Spleen (tissue), 7 donors: ENCODE results near the gene IFIT1.

Experiments
- CTCF ChIP-seq, 11 experiments: fragments of 200-600 bp in 7 of 11; fragments of 450-650 bp in 4 of 11; sonication (generic) in 4 of 11; IDR thresholded peaks in 8 of 11; conservative IDR thresholded peaks in 3 of 11; 1 replicate in 7 of 11; 2 replicates in 4 of 11; pipeline versions ENCODE4 v1.4.0 to v1.8.0; 2016 to 2021; ENCODE audit warnings: antibody characterized with exemption in 11 of 11, inconsistent platforms in 4 of 11, mild to moderate bottlenecking in 1 of 11
- POLR2A ChIP-seq, 3 donors: fragments of 450-650 bp; IDR thresholded peaks; one replicate each; pipeline ENCODE4 v1.5.1; 2017; ENCODE audit warnings: antibody characterized with exemption in 3 of 3, mild to moderate bottlenecking in 1 of 3
- POLR2AphosphoS5 ChIP-seq, 3 donors: sonication (generic); formaldehyde crosslinking; IDR thresholded peaks; one replicate each; pipeline ENCODE4 v1.5.1; 2017; ENCODE audit warnings: antibody characterized with exemption in 3 of 3
- donor health status: DM: no; HTN: no; CAD: no; lungs with moderate emphysema.
- donor health status: DM: no; HTN: no; CAD: no.
- donor health status: DM: no; HTN: no; CAD: no.

GRCh38 chr10:89427629-89428028 lies 35.2 kb downstream of the IFIT1 start:
- no peak for TF ChIP-seq CTCF (IDR thresholded peaks at IDR 0.05 in 8 of 11, conservative IDR thresholded peaks at IDR 0.05 in 3 of 11)
- TF ChIP-seq POLR2A (IDR thresholded peaks at IDR 0.05): no peak
- TF ChIP-seq POLR2AphosphoS5 (IDR thresholded peaks at IDR 0.05): no peak
